Activated effector memory CD4-positive, alpha-beta T cell treated with Interleukin-2 at 50 U/mL for 16 hours (primary cell): ENCODE results near the gene MYO5A.
"Not testable (repeated sequence)": the region's sequence is repeated elsewhere in the genome, so short reads cannot be mapped to it uniquely, and the experiment has no call there.

Source experiments
- DNase-seq: peaks from one replicate; pipeline ENCODE4 v3.0.0-alpha.2; 2020

MYO5A gene

GRCh38 chr15:52324109-52324508, 204.6 kb downstream of the MYO5A start:
- no peak for DNase-seq

GRCh38 chr15:52318729-52319500, 209.8 kb downstream of the MYO5A start:
- DNase-seq: no peak

- no peak for DNase-seq
Measured at GRCh38 chr15:52317688-52318087, 211.0 kb downstream of the MYO5A start.

- no peak for DNase-seq
Measured at GRCh38 chr15:52317022-52317421, 211.7 kb downstream of the MYO5A start.

- DNase-seq: no peak
Measured at GRCh38 chr15:52309154-52309548, 219.5 kb downstream of the MYO5A start.

GRCh38 chr15:52308446-52309153, 220.1 kb downstream of the MYO5A start:
- no peak for DNase-seq

- no peak for DNase-seq
Measured at GRCh38 chr15:52307847-52308246, 220.8 kb downstream of the MYO5A start.

GRCh38 chr15:52306270-52306669, 222.4 kb downstream of the MYO5A start:
- no peak for DNase-seq

GRCh38 chr15:52303093-52303772, 225.4 kb downstream of the MYO5A start:
- no peak for DNase-seq

- no peak for DNase-seq
Measured at GRCh38 chr15:52301265-52301847, 227.3 kb downstream of the MYO5A start.

GRCh38 chr15:52295421-52296001, 233.2 kb downstream of the MYO5A start, which contains the start of gene MYO5C:
TSS of gene MYO5C (minus strand) at chr15:52295804. CDS start at chr15:52295636, 168 bp downstream.
- DNase-seq: no peak

GRCh38 chr15:52294881-52295420, 233.7 kb downstream of the MYO5A start:
- no peak for DNase-seq

GRCh38 chr15:52292780-52293392, 235.8 kb downstream of the MYO5A start:
- DNase-seq: no peak

GRCh38 chr15:52291204-52291603, 237.5 kb downstream of the MYO5A start:
- DNase-seq: no peak

- no peak for DNase-seq
Measured at GRCh38 chr15:52290800-52291199, 237.9 kb downstream of the MYO5A start.

- no peak for DNase-seq
Measured at GRCh38 chr15:52290329-52290728, 238.4 kb downstream of the MYO5A start.

GRCh38 chr15:52289629-52290081, 239.0 kb downstream of the MYO5A start:
- no peak for DNase-seq

GRCh38 chr15:52288986-52289385, 239.7 kb downstream of the MYO5A start:
- no peak for DNase-seq

GRCh38 chr15:52288051-52288942, 240.4 kb downstream of the MYO5A start:
- no peak for DNase-seq

GRCh38 chr15:52287114-52287513, 241.6 kb downstream of the MYO5A start:
- DNase-seq: no peak

- not testable (repeated sequence) for DNase-seq
Measured at GRCh38 chr15:52285941-52286340, 242.7 kb downstream of the MYO5A start.
